ENCODE measurements around the gene NXPE3. TPM values are rescaled to one million over a fixed set of nuclear protein-coding genes. Genes with fewer than 3 reads are reported as not detected.

Gene NXPE3
- total and polyA plus RNA-seq, 7 donors: 0.92 to 15.8 (median 11.5) TPM

DNA sequence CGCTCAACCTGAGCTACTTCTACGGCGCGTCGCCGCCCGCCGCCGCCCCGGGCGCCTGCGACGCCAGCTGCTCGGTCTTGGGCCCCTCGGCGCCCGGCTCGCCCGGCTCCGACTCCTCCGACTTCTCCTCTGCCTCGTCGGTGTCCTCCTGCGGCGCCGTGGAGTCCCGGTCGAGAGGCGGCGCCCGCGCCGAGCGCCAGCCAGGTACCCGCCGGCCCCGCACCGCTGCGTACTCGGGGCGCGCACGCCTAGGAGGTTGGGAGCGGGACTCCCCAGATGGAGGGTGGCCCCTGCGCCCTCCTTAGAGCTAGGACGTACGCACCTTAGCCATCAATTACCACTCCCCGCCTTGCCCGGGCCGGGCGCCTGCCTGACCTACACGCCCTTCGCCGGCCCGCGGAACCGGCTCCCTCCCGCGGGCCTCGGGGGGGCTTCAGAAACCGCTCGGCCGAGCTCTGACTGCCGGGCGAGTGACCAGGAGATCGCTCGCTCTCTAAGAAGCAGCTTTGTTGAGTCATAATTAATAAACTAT lies 70.8 kb downstream of the NXPE3 start:
- DNase-seq: peak; percentile 74
- Histone ChIP-seq H3K36me3 (peaks cover 26 to 30% (median 26%) of the 10 kb centered on the region in 4 donors), H3K4me3 (peak overlapping the region; percentile 69 to 95 (median 92)), H3K27me3 (no peaks in the 10 kb centered on the region), H3K9me3 (no peaks in the 10 kb centered on the region), H3K27ac (peak overlapping the region; percentile 94 to 99 (median 98)), H3K4me1 (peaks cover 0 to 40% (median 27%) of the 10 kb centered on the region in 4 donors)
- intact Hi-C loops (cut with DNase I): loop anchor here (1.0 to 5.0 kb wide), 7 partner anchors 21 to 378 kb away; partner anchors contain the start of genes NXPE3 and ZBTB11
- WGBS, 2 donors: 0% methylated on average over 67 of the region's 67 CpGs
- TF ChIP-seq POLR2AphosphoS5 (IDR thresholded peaks at IDR 0.05) (peak in 1 of 4 donors; percentile 2), EP300 (IDR thresholded peaks at IDR 0.05) (no peak), POLR2A (IDR thresholded peaks at IDR 0.05) (no peak)
- TF ChIP-seq, protein P1, sequence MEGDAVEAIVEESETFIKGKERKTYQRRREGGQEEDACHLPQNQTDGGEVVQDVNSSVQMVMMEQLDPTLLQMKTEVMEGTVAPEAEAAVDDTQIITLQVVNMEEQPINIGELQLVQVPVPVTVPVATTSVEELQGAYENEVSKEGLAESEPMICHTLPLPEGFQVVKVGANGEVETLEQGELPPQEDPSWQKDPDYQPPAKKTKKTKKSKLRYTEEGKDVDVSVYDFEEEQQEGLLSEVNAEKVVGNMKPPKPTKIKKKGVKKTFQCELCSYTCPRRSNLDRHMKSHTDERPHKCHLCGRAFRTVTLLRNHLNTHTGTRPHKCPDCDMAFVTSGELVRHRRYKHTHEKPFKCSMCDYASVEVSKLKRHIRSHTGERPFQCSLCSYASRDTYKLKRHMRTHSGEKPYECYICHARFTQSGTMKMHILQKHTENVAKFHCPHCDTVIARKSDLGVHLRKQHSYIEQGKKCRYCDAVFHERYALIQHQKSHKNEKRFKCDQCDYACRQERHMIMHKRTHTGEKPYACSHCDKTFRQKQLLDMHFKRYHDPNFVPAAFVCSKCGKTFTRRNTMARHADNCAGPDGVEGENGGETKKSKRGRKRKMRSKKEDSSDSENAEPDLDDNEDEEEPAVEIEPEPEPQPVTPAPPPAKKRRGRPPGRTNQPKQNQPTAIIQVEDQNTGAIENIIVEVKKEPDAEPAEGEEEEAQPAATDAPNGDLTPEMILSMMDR (IDR thresholded peaks at IDR 0.05): no peak

DNA sequence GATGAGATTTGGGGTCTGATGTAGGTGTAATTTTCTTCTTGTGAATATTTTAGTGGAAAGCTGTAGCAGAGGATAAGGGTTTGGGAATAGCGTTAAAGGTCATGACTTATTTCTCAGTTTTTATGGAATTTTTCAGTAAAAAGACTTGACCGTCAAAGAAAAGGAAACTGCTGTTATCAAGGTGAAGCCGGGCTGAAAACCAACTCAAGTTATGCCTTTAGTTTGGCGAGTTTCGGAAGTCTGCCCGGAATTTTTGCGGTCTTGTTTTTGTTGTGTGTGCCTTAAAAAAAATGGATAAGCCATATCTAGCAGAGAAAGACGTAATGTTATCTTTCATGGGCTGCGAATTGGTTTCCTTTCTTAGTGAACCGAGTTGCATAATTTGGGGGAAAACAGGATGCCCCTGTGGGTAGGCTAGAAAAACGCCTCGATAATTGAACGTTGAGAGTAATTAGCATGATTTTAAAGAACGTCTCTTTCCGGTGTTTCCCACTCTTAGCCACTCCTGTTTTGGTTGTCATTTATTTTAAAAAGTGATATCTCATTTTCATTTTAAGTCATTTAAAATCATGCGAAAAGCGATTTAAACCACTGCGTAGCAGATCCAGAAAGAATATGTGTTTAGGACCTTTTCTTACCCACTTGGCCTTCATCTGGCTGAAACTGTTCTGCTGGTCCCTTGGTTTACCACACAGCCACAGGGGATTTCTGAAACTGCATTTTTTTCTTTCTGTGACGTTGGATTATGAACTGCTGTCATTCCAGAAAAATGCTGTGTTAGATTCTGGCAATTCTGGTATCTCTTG lies 71.4 kb downstream of the NXPE3 start:
- DNase-seq: no peak
- peak overlapping the region; percentile 94 to 99 (median 98) for H3K27ac ChIP-seq
- no peaks in the 10 kb centered on the region for H3K27me3 ChIP-seq
- H3K9me3 ChIP-seq: no peaks in the 10 kb centered on the region
- H3K36me3 ChIP-seq: peaks cover 32 to 37% (median 33%) of the 10 kb centered on the region in 4 donors
- H3K4me3 ChIP-seq: peak overlapping the region; percentile 69 to 95 (median 92)
- WGBS, 2 donors: 0 to 1% methylated on average over 19 of the region's 19 CpGs
- peaks cover 0 to 40% (median 27%) of the 10 kb centered on the region in 4 donors for H3K4me1 ChIP-seq
- TF ChIP-seq POLR2A (IDR thresholded peaks at IDR 0.05) (no peak), EP300 (IDR thresholded peaks at IDR 0.05) (no peak), POLR2AphosphoS5 (IDR thresholded peaks at IDR 0.05) (peak in 3 of 4 donors; percentile 14 to 63 (median 50))
- TF ChIP-seq, protein P1 (IDR thresholded peaks at IDR 0.05): no peak
- intact Hi-C loops (cut with DNase I): loop anchor here (2.0 to 5.0 kb wide), 2 partner anchors 38 to 377 kb away; no protein-coding TSS in a partner anchor

DNA sequence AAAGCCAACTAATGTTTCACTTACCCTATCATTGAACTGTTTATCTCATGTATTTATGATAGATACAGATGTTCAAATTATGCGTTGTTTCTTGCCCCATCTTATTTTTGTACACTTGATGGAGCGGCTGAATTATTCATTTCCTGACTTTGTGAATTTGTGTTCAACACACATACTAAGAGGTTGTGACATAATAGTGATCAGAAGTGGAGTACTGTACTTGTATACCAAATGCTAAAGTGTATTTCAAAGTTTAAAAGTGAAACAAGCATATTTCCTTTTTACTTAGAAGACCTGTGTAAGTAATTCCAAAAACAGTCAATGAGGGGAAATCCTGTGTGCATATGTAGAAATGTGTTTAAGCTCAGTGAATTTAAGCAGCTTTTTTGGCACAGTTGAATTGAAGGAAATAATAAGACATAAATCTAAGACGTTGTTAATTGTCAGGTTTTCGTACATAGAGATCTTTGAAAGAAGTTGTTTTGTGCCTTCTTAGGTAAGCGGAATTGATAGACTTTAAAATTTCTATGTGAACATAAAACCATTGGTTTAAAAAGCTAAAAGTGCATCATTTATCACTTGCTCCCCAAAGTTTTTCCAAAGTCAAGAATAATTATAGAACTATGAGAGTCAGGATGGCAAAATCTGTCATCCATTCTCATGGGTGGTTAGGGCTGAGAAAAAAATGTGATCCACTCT lies 72.2 kb downstream of the NXPE3 start:
- DNase-seq: no peak
- intact Hi-C loops (cut with DNase I): loop anchor here (2.0 to 5.0 kb wide), 2 partner anchors 38 to 376 kb away; no protein-coding TSS in a partner anchor
- Histone ChIP-seq H3K27me3 (no peaks in the 10 kb centered on the region), H3K36me3 (peaks cover 40 to 45% (median 40%) of the 10 kb centered on the region in 4 donors), H3K4me3 (peak overlapping the region; percentile 69 to 95 (median 92)), H3K27ac (peak overlapping the region; percentile 94 to 99 (median 98)), H3K4me1 (peaks cover 0 to 44% (median 27%) of the 10 kb centered on the region in 4 donors), H3K9me3 (no peaks in the 10 kb centered on the region)
- WGBS, 2 donors: 6 to 21% methylated on average over 5 of the region's 5 CpGs
- TF ChIP-seq POLR2A (IDR thresholded peaks at IDR 0.05) (no peak), POLR2AphosphoS5 (IDR thresholded peaks at IDR 0.05) (no peak), EP300 (IDR thresholded peaks at IDR 0.05) (no peak)
- TF ChIP-seq, protein P1 (IDR thresholded peaks at IDR 0.05): no peak

DNA sequence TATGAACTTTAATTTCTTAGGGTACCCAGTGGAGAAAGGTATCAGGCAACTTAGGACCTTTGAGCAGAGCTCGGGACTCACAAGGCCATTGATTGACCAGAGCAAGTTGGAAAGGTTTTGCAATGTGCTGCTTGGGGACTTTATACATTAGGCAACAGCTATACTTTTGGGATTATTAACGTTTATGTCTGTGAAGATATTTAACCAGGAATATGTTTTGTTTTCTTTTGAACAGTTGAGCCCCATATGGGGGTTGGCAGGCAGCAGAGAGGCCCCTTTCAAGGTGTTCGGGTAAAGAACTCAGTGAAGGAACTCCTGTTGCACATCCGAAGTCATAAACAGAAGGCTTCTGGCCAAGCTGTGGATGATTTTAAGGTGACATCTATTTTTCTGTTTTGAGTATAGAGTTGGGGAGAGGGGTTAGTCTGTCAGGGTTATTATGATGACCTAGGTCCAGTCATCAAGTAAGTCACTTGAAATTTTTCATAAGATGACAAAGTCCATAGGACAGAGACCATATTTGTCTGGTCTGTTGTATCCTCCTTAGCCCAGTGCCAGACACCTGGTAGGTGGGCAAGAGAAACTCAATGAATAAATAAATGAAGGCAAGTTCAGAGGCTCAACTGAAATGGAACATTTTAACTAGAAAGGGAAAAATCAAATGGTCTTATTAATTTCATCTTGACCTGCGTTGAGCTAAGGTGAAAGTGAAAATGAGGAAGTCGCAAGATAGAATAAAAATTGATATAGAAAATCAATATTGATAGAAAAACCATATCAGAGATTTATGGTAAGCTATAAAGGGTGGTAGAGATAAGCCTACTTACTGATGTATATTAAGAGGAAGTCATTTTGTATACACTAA lies 73.1 kb downstream of the NXPE3 start:
- Histone ChIP-seq H3K27ac (peak overlapping the region; percentile 94 to 99 (median 98)), H3K4me3 (peak overlapping the region; percentile 69 to 95 (median 92)), H3K27me3 (no peaks in the 10 kb centered on the region), H3K36me3 (peaks cover 46 to 53% (median 48%) of the 10 kb centered on the region in 4 donors), H3K9me3 (no peaks in the 10 kb centered on the region), H3K4me1 (peaks cover 0 to 44% (median 27%) of the 10 kb centered on the region in 4 donors)
- no peak for DNase-seq
- 14 to 37% methylated on average over 6 of the region's 6 CpGs for WGBS, 2 donors
- TF ChIP-seq EP300 (IDR thresholded peaks at IDR 0.05) (no peak), POLR2AphosphoS5 (IDR thresholded peaks at IDR 0.05) (no peak), POLR2A (IDR thresholded peaks at IDR 0.05) (no peak)
- TF ChIP-seq, protein P1 (IDR thresholded peaks at IDR 0.05): no peak
- intact Hi-C loops (cut with DNase I): loop anchor here (2.0 to 5.0 kb wide), 2 partner anchors 37 to 375 kb away; no protein-coding TSS in a partner anchor

All from sigmoid colon (tissue), 7 donors.